PFSK-1 (cell line): ENCODE measurements around the gene UCK2.

Experiments used
- POLR2AphosphoS5 ChIP-seq: IDR thresholded peaks from 2 replicates; pipeline ENCODE4 v1.6.1; 2012; ENCODE audit warnings: low read depth, mild to moderate bottlenecking, control low read depth, low read length, moderate library complexity
- SIN3A ChIP-seq: IDR thresholded peaks from 2 replicates; pipeline ENCODE4 v1.6.1; 2012; ENCODE audit warnings: mild to moderate bottlenecking, low read length, moderate library complexity, borderline replicate concordance; ENCODE audit not compliant: insufficient read depth
- TF ChIP-seq, protein P1 (sequence below), 2 experiments: IDR thresholded peaks; 2 replicates each; pipeline versions ENCODE4 v1.6.1 to v1.8.0; 2011 to 2012; ENCODE audit warnings: low read depth in 2 of 2, low read length in 2 of 2, control low read depth in 1 of 2, inconsistent platforms in 1 of 2, mild to moderate bottlenecking in 1 of 2, moderate library complexity in 1 of 2; ENCODE audit not compliant: insufficient read depth in 1 of 2

- no peak for TF ChIP-seq POLR2AphosphoS5
- TF ChIP-seq, protein P1, sequence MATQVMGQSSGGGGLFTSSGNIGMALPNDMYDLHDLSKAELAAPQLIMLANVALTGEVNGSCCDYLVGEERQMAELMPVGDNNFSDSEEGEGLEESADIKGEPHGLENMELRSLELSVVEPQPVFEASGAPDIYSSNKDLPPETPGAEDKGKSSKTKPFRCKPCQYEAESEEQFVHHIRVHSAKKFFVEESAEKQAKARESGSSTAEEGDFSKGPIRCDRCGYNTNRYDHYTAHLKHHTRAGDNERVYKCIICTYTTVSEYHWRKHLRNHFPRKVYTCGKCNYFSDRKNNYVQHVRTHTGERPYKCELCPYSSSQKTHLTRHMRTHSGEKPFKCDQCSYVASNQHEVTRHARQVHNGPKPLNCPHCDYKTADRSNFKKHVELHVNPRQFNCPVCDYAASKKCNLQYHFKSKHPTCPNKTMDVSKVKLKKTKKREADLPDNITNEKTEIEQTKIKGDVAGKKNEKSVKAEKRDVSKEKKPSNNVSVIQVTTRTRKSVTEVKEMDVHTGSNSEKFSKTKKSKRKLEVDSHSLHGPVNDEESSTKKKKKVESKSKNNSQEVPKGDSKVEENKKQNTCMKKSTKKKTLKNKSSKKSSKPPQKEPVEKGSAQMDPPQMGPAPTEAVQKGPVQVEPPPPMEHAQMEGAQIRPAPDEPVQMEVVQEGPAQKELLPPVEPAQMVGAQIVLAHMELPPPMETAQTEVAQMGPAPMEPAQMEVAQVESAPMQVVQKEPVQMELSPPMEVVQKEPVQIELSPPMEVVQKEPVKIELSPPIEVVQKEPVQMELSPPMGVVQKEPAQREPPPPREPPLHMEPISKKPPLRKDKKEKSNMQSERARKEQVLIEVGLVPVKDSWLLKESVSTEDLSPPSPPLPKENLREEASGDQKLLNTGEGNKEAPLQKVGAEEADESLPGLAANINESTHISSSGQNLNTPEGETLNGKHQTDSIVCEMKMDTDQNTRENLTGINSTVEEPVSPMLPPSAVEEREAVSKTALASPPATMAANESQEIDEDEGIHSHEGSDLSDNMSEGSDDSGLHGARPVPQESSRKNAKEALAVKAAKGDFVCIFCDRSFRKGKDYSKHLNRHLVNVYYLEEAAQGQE (IDR thresholded peaks at IDR 0.05; ENCODE audit: insufficient read depth in 1 of 2, low read depth in 2 of 2, low read length in 2 of 2): no peak
- TF ChIP-seq SIN3A: no peak
Measured at GRCh38 chr1:165875604-165876003, 48.2 kb downstream of the UCK2 start.
